Ishikawa (cell line): ENCODE measurements around the gene SERF2.

Experiments used
- CEBPB ChIP-seq: IDR thresholded peaks from 2 replicates; pipeline ENCODE4 v1.6.1; 2012
- CREB1 ChIP-seq: IDR thresholded peaks from 2 replicates; pipeline ENCODE4 v1.6.1; 2012; ENCODE audit warnings: low read depth
- EGR1 ChIP-seq: IDR thresholded peaks from 2 replicates; pipeline ENCODE4 v1.6.1; 2012
- EP300 ChIP-seq: IDR thresholded peaks from 2 replicates; pipeline ENCODE4 v1.6.1; 2012; ENCODE audit warnings: borderline replicate concordance
- FOXM1 ChIP-seq: IDR thresholded peaks from 2 replicates; pipeline ENCODE4 v1.6.1; 2012; ENCODE audit warnings: low read depth, borderline replicate concordance
- NFIC ChIP-seq: IDR thresholded peaks from 2 replicates; pipeline ENCODE4 v1.6.1; 2012
- RAD21 ChIP-seq: IDR thresholded peaks from 2 replicates; pipeline ENCODE4 v1.6.1; 2012; ENCODE audit warnings: low read depth
- TAF1 ChIP-seq: IDR thresholded peaks from 2 replicates; pipeline ENCODE4 v1.6.1; 2012; ENCODE audit warnings: low read depth, mild to moderate bottlenecking
- TCF12 ChIP-seq: IDR thresholded peaks from 2 replicates; pipeline ENCODE4 v1.6.1; 2012; ENCODE audit warnings: low read depth
- TEAD4 ChIP-seq: IDR thresholded peaks from 2 replicates; pipeline ENCODE4 v1.6.1; 2012
- YY1 ChIP-seq: IDR thresholded peaks from 2 replicates; pipeline ENCODE4 v1.6.1; 2012; ENCODE audit warnings: low read depth
- ZBTB7A ChIP-seq: IDR thresholded peaks from 2 replicates; pipeline ENCODE4 v1.6.1; 2012; ENCODE audit warnings: low read depth
- TF ChIP-seq, protein P1 (sequence below): IDR thresholded peaks from 2 replicates; pipeline ENCODE4 v1.6.1; 2012
- TF ChIP-seq, protein P2 (sequence below): IDR thresholded peaks from 2 replicates; pipeline ENCODE4 v1.6.1; 2012
- TF ChIP-seq, protein P3 (sequence below): IDR thresholded peaks from 2 replicates; pipeline ENCODE4 v1.6.1; 2012; ENCODE audit warnings: low read depth, mild to moderate bottlenecking

Gene SERF2

DNA sequence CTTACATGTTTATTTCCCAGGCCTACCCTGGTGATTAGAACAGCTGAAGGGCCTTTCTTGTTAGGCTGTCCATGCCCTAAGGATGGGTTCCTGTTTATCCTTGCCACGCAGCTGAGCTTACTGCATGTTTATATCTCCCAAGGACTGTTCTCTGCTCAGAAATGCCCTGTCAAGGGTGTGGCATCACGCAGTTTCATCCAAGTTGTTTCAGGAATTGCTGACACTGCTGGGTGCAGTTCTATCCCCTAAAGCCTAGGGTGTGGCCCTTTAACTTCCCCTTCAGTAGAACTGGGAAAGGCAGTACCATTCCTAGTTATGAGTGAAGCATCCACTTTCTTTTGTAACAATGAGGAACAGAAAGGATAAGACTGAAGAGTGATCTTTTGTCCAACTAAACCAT lies 20.3 kb upstream of the SERF2 start:
- TF ChIP-seq, protein P1, sequence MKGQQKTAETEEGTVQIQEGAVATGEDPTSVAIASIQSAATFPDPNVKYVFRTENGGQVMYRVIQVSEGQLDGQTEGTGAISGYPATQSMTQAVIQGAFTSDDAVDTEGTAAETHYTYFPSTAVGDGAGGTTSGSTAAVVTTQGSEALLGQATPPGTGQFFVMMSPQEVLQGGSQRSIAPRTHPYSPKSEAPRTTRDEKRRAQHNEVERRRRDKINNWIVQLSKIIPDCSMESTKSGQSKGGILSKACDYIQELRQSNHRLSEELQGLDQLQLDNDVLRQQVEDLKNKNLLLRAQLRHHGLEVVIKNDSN: no peak
- TF ChIP-seq CREB1: no peak
- TF ChIP-seq RAD21: no peak
- TF ChIP-seq, protein P2, sequence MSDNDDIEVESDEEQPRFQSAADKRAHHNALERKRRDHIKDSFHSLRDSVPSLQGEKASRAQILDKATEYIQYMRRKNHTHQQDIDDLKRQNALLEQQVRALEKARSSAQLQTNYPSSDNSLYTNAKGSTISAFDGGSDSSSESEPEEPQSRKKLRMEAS: no peak
- no peak for TF ChIP-seq ZBTB7A
- TF ChIP-seq CEBPB: no peak
- no peak for TF ChIP-seq TAF1
- no peak for TF ChIP-seq EGR1
- TF ChIP-seq EP300: no peak
- no peak for TF ChIP-seq NFIC
- no peak for TF ChIP-seq YY1
- no peak for TF ChIP-seq TCF12

DNA sequence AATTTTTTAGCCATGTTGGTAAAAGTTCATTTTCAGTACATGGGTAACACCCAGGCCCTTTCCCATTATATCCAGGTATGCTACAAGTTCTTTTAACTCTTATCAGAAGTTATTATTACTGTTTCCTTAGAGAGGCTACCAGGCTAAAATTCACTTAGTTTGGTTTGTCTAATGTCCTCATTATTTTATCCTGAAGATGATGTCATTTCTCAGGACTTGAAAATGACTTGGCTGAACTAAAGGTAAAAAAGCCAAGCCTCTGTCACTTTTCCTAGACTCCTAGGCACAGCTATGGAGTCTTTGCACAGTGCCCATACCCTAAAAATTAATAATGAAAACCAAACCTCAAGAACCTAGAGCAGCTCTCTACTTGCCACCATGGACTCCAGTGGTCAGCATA lies 19.5 kb upstream of the SERF2 start:
- TF ChIP-seq CEBPB (no peak), RAD21 (no peak), CREB1 (no peak), TCF12 (no peak), NFIC (no peak), ZBTB7A (no peak), TEAD4 (no peak), EP300 (no peak), YY1 (no peak), FOXM1 (no peak)
- TF ChIP-seq, protein P1: no peak
- TF ChIP-seq, protein P3, sequence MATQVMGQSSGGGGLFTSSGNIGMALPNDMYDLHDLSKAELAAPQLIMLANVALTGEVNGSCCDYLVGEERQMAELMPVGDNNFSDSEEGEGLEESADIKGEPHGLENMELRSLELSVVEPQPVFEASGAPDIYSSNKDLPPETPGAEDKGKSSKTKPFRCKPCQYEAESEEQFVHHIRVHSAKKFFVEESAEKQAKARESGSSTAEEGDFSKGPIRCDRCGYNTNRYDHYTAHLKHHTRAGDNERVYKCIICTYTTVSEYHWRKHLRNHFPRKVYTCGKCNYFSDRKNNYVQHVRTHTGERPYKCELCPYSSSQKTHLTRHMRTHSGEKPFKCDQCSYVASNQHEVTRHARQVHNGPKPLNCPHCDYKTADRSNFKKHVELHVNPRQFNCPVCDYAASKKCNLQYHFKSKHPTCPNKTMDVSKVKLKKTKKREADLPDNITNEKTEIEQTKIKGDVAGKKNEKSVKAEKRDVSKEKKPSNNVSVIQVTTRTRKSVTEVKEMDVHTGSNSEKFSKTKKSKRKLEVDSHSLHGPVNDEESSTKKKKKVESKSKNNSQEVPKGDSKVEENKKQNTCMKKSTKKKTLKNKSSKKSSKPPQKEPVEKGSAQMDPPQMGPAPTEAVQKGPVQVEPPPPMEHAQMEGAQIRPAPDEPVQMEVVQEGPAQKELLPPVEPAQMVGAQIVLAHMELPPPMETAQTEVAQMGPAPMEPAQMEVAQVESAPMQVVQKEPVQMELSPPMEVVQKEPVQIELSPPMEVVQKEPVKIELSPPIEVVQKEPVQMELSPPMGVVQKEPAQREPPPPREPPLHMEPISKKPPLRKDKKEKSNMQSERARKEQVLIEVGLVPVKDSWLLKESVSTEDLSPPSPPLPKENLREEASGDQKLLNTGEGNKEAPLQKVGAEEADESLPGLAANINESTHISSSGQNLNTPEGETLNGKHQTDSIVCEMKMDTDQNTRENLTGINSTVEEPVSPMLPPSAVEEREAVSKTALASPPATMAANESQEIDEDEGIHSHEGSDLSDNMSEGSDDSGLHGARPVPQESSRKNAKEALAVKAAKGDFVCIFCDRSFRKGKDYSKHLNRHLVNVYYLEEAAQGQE: no peak
- TF ChIP-seq, protein P2: no peak

DNA sequence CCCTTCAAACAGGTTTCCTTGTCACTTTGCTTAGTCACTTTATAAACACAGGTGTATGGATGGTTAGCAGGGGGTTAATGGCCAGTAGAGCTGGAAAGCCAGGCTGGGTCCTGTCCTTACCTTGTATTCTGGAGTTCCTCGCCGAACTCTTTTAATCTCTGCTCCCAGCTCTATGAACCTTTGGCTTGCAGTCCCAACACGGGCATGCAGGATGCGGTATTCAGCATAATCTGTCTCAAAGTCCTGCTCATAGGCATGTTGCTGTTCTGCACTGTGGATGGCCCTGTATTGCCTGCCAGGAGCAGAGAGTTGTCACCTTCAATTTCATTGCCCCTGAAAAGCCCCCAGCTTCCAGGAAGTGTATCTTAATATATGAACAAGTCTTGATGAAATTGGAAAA lies 18.1 kb upstream of the SERF2 start:
- TF ChIP-seq, protein P3: no peak
- TF ChIP-seq EGR1: no peak
- no peak for TF ChIP-seq EP300
- no peak for TF ChIP-seq TAF1
- no peak for TF ChIP-seq YY1
- TF ChIP-seq, protein P1: no peak

DNA sequence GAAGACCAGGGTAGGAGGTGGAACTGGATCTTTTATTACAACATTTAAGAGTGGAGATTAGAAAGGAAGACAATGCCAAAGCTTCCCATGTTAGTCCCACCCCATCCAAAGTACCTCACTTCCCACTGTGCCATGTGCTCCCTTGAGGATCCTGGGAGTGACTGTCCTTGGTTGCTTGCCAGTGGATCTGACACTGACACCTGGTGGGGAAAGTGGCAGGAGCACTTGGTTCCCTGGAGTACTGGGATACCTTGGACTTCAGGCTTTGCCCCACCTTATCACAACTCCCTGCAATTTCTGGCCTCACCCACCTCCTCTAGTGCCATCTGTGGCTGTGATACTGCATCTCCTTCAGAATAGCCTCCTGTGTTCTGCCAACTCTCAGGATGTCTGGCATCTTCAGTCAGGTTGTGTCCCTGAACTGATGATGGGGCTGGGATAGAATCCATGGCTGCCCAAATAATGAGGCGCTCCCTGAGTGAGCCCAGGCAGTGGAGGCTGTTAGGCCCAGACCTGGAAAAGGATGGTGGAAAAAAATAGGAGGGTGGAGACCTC lies 16.6 kb upstream of the SERF2 start:
- no peak for TF ChIP-seq EP300
- TF ChIP-seq, protein P3: no peak
- TF ChIP-seq YY1: no peak
- TF ChIP-seq RAD21: peak; percentile 17; the same call in 1 of the 2 replicates
- TF ChIP-seq, protein P2: peak; percentile 68
- TF ChIP-seq CREB1: no peak
- TF ChIP-seq NFIC: 0 out of 2 replicates have a peak, but pooled peaks have one; percentile 33
- no peak for TF ChIP-seq TCF12
- TF ChIP-seq ZBTB7A: no peak
- TF ChIP-seq, protein P1: peak; percentile 53
- no peak for TF ChIP-seq TEAD4
